Esophagus squamous epithelium (tissue), 4 donors: Measurements from ENCODE around the gene SMAD7.

Experiments
- POLR2A ChIP-seq, 4 donors: fragments of 450-650 bp; IDR thresholded peaks; one replicate each; pipeline ENCODE4 v1.6.1; 2017; ENCODE audit warnings: antibody characterized with exemption in 4 of 4, mild to moderate bottlenecking in 4 of 4, moderate library complexity in 3 of 4
- TF ChIP-seq, protein P1 (sequence below), 6 experiments: fragments of 450-650 bp in 4 of 6; fragments of 200-600 bp in 2 of 6; sonication (generic) in 2 of 6; IDR thresholded peaks; one replicate each; pipeline ENCODE4 v1.5.1; 2016 to 2019; ENCODE audit warnings: antibody characterized with exemption in 6 of 6, mild to moderate bottlenecking in 4 of 6, moderate library complexity in 4 of 6

DNA sequence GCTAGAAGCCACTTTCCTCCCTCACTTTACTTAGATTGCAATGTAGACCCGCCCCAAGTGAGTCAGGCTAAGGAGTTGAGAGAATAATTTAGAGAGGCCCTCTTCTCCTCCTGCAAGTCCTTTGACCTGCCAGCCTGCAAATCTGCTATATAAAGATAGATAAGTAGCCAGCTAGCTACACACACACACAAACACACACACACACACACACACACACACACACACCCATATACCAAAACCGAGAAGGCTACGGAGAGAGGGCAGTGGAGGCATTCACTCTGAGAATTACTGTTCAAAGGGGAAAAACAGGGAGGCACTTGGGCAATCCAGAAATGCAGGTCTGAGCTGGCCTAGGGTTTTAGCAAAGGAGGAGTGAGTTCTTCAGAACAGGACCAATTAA, 23.0 kb upstream of the SMAD7 start:
- TF ChIP-seq, protein P1, sequence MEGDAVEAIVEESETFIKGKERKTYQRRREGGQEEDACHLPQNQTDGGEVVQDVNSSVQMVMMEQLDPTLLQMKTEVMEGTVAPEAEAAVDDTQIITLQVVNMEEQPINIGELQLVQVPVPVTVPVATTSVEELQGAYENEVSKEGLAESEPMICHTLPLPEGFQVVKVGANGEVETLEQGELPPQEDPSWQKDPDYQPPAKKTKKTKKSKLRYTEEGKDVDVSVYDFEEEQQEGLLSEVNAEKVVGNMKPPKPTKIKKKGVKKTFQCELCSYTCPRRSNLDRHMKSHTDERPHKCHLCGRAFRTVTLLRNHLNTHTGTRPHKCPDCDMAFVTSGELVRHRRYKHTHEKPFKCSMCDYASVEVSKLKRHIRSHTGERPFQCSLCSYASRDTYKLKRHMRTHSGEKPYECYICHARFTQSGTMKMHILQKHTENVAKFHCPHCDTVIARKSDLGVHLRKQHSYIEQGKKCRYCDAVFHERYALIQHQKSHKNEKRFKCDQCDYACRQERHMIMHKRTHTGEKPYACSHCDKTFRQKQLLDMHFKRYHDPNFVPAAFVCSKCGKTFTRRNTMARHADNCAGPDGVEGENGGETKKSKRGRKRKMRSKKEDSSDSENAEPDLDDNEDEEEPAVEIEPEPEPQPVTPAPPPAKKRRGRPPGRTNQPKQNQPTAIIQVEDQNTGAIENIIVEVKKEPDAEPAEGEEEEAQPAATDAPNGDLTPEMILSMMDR (IDR thresholded peaks at IDR 0.05), result no peak
- no peak for TF ChIP-seq POLR2A (IDR thresholded peaks at IDR 0.05)
